ENCODE results near the gene DENND5A. TPM values are rescaled to one million over a fixed set of nuclear protein-coding genes. Genes with fewer than 3 reads are reported as not detected.

Gene DENND5A
- total RNA-seq, 4 donors from 2014 or later: 110 to 134 (median 118) TPM

- Histone ChIP-seq H3K4me3 (no peak overlapping the region), H3K9me3 (no peaks in the 10 kb centered on the region), H3K27me3 (peaks cover 0 to 14% of the 10 kb centered on the region in 2 donors), H3K4me1 (peaks cover 0 to 4% (median 0%) of the 10 kb centered on the region in 4 donors), H3K27ac (no peak overlapping the region), H3K36me3 (no peaks in the 10 kb centered on the region)
- no peak for TF ChIP-seq POLR2A (IDR thresholded peaks at IDR 0.05)
- no peak for TF ChIP-seq CTCF (IDR thresholded peaks at IDR 0.05)
- no peak for TF ChIP-seq EP300 (IDR thresholded peaks at IDR 0.05)
- WGBS, 2 donors: 94 to 97% methylated on average over 5 of the region's 5 CpGs
- no peak for DNase-seq (ENCODE audit: low spot score in 2 of 2)
Observed at GRCh38 chr11:9096427-9096826, 168.7 kb downstream of the DENND5A start.

GRCh38 chr11:9095421-9095820 is 169.7 kb downstream of the DENND5A start:
- Histone ChIP-seq H3K27ac (no peak overlapping the region), H3K36me3 (no peaks in the 10 kb centered on the region), H3K4me3 (no peak overlapping the region), H3K9me3 (no peaks in the 10 kb centered on the region), H3K4me1 (peaks cover 0 to 12% (median 0%) of the 10 kb centered on the region in 4 donors), H3K27me3 (peaks cover 0 to 21% of the 10 kb centered on the region in 2 donors)
- TF ChIP-seq EP300 (IDR thresholded peaks at IDR 0.05) (no peak), POLR2A (IDR thresholded peaks at IDR 0.05) (no peak), CTCF (IDR thresholded peaks at IDR 0.05) (no peak)
- 90 to 92% methylated on average over 7 to 8 of the region's 12 CpGs for WGBS, 2 donors
- no peak for DNase-seq (ENCODE audit: low spot score in 2 of 2)

- TF ChIP-seq CTCF (IDR thresholded peaks at IDR 0.05) (no peak), POLR2A (IDR thresholded peaks at IDR 0.05) (no peak), EP300 (IDR thresholded peaks at IDR 0.05) (no peak)
- H3K27ac ChIP-seq: no peak overlapping the region
- 94 to 99% methylated on average over 8 of the region's 8 CpGs for WGBS, 2 donors
- no peaks in the 10 kb centered on the region for H3K36me3 ChIP-seq
- peaks cover 0 to 21% of the 10 kb centered on the region in 2 donors for H3K27me3 ChIP-seq
- peaks cover 0 to 12% (median 0%) of the 10 kb centered on the region in 4 donors for H3K4me1 ChIP-seq
- no peaks in the 10 kb centered on the region for H3K9me3 ChIP-seq
- no peak overlapping the region for H3K4me3 ChIP-seq
- no peak for DNase-seq (ENCODE audit: low spot score in 2 of 2)
Observed at GRCh38 chr11:9094420-9094819, 170.7 kb downstream of the DENND5A start.

- Histone ChIP-seq H3K27ac (no peak overlapping the region), H3K36me3 (no peaks in the 10 kb centered on the region), H3K9me3 (no peaks in the 10 kb centered on the region), H3K4me1 (peaks cover 0 to 12% (median 0%) of the 10 kb centered on the region in 4 donors), H3K4me3 (no peak overlapping the region), H3K27me3 (peaks cover 0 to 21% of the 10 kb centered on the region in 2 donors)
- 67 to 72% methylated on average over 10 of the region's 10 CpGs for WGBS, 2 donors
- no peak for DNase-seq (ENCODE audit: low spot score in 2 of 2)
- TF ChIP-seq EP300 (IDR thresholded peaks at IDR 0.05): no peak
- TF ChIP-seq CTCF (IDR thresholded peaks at IDR 0.05): no peak
- no peak for TF ChIP-seq POLR2A (IDR thresholded peaks at IDR 0.05)
Observed at GRCh38 chr11:9092853-9093778, 172.0 kb downstream of the DENND5A start.

- WGBS, 2 donors: 71 to 79% methylated on average over 4 of the region's 4 CpGs
- Histone ChIP-seq H3K36me3 (no peaks in the 10 kb centered on the region), H3K4me1 (peaks cover 0 to 12% (median 0%) of the 10 kb centered on the region in 4 donors), H3K4me3 (peak overlapping the region in 2 of 4 donors; percentile 33 to 65), H3K9me3 (no peaks in the 10 kb centered on the region), H3K27ac (no peak overlapping the region), H3K27me3 (peaks cover 0 to 21% of the 10 kb centered on the region in 2 donors)
- TF ChIP-seq POLR2A (IDR thresholded peaks at IDR 0.05): no peak
- no peak for TF ChIP-seq EP300 (IDR thresholded peaks at IDR 0.05)
- no peak for TF ChIP-seq CTCF (IDR thresholded peaks at IDR 0.05)
- no peak for DNase-seq (ENCODE audit: low spot score in 2 of 2)
Observed at GRCh38 chr11:9092072-9092471, 173.1 kb downstream of the DENND5A start.
